KG1 (cell line): ENCODE data around the gene CNTNAP1.
A peak's percentile ranks its signal among the peaks of the same experiment; 100 is the strongest.

Experiments used
- DNase-seq: peaks from one replicate; lab custom pipeline; 2025; lab: John Stamatoyannopoulos, UW

Gene CNTNAP1

GRCh38 chr17:42670789-42671657, 11.3 kb upstream of the CNTNAP1 start:
- DNase-seq: no peak

DNA sequence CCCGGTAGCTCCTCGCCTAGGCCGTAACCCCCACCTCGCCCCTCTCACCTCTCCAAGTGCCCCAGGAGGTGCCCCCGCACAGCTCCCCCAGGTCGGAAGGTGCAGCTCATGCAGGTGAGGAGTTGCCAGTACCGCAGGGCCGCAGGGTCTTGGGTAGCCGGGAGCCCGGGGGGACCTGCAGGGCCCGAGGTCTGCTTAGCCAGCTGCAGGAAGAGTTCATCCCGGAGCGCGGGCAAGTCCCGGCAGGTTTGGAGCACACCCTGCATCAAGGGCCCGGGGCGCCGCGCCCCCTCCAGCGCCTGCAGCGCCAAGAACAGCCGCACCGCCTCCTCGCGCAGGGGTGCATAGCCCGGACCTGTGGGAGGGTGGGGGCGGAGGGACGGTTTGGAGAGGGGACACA, 10.3 kb upstream of the CNTNAP1 start:
- no peak for DNase-seq

GRCh38 chr17:42673266-42673884, 9.0 kb upstream of the CNTNAP1 start:
- no peak for DNase-seq

DNA sequence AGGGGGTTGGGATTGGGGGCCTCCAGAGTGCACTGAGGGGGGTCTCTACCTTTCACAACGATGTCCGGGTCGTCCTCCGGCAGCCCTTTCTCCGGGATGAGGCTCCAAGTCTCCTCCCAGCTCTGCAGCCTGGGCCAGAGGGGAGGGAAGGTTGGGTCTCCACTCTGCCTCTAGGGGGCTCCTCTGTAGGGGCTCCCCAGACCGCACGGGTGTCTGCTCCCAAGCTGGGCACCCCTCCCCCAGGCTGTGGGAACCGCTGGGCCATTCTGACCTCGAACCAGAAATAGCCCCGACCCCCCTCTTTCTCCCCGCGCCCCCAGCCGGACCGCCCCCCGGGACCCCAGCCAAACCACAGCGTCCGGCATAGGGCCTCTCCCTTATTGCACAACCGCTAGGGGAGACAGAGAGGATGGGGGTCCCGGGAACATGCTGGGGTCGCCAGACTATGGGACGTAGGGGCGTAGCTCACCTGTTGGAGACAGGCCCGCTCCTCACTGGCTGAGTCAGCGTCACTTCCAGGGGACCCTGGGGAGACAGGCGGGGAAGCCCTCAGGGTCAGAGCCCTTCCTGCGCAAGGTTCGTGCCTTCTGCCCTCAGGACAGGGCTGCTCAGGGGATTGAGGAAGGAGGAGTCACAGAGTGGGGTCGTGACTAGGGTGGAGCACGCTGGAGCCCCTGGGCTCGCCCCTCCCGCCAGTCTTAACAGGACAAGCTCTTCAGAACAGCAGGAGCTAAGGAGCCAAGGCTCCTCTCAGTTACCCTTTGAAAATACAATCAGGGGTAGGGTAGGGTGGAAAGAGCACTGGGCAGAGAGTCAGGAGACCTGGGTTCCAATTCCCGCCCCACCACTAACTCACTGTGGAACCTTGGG, 8.2 kb upstream of the CNTNAP1 start:
- no peak for DNase-seq

GRCh38 chr17:42674755-42675347, 7.5 kb upstream of the CNTNAP1 start:
- no peak for DNase-seq

DNA sequence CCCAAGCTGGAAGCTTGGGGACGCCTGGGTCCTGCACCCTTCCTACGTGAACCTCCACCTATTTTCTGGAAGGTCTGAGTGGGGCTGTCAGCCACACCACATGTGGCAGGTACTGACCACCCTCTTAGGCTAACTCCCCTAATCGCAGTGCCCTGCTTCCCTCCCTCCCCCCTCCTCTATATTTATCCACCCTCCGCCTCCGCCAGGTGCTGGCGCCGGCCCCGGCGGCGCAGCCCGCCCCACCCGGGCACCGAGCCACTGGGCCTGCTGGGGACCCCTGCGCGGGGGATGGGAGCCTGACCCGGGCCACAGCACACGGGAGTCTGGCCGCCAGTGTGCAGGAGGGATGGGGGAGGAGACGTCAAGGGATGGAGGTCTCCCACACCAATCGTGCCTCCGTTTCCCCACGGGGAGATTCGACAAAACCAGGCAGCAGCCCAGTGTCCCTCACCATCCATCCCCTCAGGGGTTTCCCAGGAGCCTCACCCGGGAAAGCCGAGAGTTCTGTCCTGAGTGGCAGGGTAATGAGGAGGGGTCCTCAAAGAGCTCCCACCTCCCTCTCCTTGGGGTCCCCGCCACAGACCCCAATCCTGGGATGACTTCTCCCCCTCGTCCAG, 6.9 kb upstream of the CNTNAP1 start:
- DNase-seq: no peak

GRCh38 chr17:42675965-42676423, 6.3 kb upstream of the CNTNAP1 start:
- DNase-seq: no peak

DNA sequence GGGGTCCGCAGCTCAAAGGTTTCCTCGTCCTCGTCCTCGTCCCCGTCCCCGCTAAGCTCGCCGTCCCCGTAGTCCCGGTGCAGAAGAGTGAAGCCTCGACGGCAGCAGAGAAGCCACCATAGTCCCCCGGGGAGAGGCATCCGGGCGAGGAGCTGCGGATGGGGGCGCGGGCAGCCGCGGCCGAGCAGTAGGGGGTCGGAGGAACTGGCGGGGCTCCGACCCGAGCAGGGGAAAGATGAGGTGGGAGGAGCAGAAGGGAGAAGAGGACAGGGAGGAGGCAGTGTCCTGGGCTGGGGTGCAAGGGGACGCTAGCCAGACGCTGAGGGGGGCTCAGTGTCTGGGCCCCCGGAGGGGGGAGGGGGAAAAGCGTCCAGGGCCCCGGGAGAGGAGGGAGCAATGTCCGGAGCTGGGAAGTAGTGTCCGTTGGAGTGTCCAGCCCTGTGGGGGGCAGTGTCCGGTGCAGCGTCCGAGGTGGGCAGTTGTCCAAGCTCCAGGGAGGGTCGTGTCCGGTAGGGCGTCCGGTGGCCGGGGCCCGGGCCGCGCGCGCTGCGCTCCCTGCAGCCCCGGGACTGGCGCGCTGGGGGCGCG, 5.8 kb upstream of the CNTNAP1 start, which contains the start of gene PLEKHH3:
Gene PLEKHH3, minus strand, starts transcription at position 571 of the 588 bp plus-strand sequence. Its CDS starts 431 bp downstream, at position 140.
- no peak for DNase-seq

DNA sequence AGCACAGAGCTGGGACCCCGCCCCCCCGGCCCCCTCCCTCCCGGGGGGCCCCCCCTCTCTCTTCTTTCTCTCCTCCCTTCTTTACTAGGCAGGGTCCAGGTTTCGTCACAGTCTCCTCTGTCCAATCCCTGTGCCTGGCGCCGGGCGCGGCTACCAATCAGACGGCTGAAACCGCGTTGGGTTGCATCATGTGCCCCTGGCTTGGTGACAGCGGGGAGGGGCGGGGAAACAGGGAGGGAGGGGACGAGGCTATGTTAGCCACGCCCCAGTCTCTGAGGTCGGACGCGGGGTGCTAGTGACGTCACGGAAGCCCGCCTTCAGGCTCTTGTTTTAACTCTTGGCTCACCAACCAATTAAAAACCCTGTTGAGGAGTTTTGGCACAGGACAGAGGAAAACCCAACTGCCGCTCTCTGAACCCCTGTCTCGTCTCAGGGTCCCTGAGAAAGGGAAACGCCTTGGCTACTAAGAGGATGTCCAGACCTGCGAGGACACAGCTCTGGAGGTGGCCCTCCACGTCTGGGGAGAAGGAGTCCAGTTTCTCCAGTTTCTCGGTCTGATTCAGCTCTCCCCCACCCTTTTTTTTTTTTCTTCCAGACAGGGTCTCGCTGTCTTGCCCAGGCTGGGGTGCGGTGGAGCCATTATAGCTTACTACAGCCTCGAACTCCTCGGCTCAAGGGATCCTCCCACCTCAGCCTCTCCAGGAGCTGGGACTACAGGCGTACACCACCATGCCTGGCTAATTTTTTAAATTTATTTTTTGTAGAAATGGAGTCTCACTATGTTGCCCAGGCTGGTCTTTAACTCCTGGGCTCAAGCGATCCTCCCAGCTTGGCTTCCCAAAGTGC, 5.1 kb upstream of the CNTNAP1 start:
- DNase-seq: peak; percentile 97

GRCh38 chr17:42677921-42678781, 4.2 kb upstream of the CNTNAP1 start:
- peak; percentile 57 for DNase-seq

DNA sequence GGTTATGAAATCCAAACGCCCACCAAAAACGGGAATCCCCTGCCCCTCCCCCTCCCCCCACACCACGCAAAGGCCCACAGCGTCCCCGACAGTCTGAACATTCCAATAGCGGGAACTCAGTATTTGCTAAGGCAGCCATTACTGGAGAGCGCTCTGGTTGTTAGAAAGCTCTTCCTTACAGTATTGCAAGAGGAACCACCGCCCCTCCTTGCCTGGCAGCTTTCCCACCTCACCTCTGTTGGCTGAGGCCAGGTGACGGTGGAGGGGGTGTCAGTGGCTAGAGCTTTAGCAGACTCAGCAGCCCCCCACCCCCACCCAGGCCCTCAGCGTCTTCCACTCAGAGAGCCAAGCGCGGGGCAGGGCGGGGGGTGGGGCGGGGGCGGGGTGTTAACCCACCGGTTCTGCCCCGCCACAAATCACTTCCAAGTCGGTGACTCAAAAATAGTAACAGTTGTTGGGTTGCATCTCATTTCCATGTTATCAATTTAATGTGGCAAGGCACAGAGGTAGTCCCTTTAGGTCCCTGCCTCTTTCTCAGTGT, 3.3 kb upstream of the CNTNAP1 start:
- no peak for DNase-seq

DNA sequence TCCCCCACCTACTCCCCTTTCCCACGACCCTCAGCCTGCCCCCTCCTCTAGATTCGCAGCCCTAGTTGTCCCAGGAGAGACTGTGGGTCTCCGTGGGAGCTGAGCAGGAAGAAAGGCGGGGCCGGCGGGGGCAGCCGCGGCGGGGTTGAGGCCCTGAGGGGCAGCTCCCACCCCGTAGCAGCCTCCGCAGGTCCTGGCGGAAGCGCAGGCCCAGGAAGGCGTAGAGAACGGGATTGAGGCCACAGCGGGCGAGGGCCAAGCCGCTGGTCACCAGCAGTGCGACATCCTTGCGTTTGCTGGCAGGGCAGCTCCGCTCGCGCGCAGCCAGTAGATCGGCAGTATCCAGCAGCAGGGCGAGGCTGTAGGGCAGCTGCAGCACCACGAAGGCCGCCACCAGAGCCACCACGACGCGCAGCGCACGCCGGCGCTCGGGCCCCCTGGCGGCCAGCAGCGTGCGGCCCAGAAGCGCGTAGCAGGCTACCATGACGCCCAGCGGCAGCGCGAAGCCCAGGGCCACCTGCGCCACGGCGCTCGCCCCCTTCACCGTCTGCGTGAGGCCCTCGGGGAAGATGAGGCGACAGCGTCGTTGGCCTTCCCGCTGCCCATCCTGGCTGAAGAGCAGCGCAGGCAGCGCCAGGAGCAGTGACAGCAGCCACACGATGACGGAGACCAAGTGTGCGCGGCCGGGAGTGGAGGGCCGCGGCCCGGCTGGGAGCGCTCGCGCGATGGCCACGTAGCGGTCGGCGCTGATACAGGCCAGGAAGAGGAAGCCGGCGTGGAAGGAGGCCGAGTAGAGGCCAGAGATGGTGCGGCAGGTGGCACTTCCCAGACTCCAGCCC, 2.6 kb upstream of the CNTNAP1 start:
- peak; percentile 38 for DNase-seq

GRCh38 chr17:42680331-42680808, 2.0 kb upstream of the CNTNAP1 start:
- no peak for DNase-seq

DNA sequence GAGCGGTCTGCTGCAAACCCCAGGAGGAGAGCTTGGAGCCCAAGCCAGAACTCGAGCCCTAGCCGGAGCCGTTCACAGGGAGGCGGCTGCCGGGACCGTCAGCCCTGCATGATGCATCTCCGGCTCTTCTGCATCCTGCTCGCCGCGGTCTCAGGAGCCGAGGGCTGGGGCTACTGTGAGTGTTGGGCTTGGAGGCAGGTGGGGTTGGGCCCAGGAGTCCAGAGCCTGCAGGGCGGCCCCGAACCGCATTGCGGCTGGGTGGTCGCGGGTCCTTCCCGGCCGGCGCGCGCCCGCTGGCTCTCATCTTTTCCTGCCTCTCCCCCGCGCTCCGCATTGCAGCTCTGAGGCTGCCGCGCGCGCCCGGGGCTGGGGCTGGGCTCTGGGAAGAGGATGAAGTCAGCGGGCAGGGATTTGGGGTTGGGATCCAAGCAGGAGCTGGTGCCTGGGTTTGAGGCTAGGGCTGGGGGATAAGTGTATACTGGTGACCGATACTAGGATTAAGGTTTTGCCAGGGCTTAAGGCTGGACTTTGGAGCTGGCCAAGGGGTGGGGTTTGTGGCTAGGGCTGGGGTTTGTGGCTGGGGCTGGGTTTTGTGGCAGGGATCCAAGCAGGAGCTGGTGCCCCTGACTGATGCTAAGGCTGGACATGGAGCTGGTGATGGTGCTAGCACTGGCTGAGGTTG, 532 bp downstream of the CNTNAP1 start:
- DNase-seq: no peak

GRCh38 chr17:42683407-42684034, 1.2 kb downstream of the CNTNAP1 start:
- no peak for DNase-seq

DNA sequence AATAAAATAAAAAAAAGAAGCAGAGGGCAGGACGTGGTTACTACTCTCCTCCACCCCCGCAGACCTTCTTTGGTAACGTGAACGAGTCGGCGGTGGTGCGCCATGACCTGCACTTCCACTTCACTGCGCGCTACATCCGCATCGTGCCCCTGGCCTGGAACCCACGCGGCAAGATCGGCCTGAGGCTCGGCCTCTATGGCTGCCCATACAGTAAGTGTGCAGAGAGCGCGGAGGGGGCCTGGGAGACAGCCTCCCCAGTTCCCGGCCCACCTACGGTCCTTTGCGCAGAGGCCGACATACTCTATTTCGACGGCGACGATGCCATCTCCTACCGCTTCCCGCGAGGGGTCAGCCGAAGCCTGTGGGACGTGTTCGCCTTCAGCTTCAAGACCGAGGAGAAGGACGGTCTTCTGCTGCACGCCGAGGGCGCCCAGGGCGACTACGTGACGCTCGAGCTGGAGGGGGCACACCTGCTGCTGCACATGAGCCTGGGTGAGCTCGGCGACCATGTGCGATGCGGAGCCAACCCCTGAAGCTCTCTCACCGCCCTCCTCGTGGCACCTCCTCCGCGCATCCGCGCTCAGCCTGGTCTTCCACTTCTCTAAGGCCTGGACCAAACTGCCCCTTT, 2.7 kb downstream of the CNTNAP1 start:
- no peak for DNase-seq
